GM12878 (cell line): ENCODE data around the gene NOL11. TPM values are rescaled to one million over a fixed set of nuclear protein-coding genes. Genes with fewer than 3 reads are reported as not detected.

ENCODE experiments used
- ATAC-seq: fragments of 200-7000 bp; cut with Tn5 transposase; 3 replicates; pipeline ENCODE4 v1.9.1; 2020; ENCODE audit warnings: mild to moderate bottlenecking, moderate library complexity
- BruUV-seq: library from RNA; stranded (reverse); fragments of 400-500 nt; replicated peaks from 2 replicates; lab custom pipeline; 2021; lab: Mats Ljungman, UMichigan
- CTCF ChIA-PET: fragments of 300-600 bp; sonication (Branson Sonifier 250); formaldehyde crosslinking; extraction: SDS; loops from one replicate; lab custom pipeline; 2021; ENCODE audit warnings: inconsistent platforms; lab: Yijun Ruan, JAX
- POLR2A ChIA-PET: fragments of 350-600 bp; formaldehyde crosslinking; extraction: SDS; loops from one replicate; lab custom pipeline; 2021; ENCODE audit warnings: inconsistent platforms; lab: Charles Lee
- RAD21 ChIA-PET: fragments of 300-600 bp; sonication (Branson Sonifier 250); formaldehyde crosslinking; loops from one replicate; lab custom pipeline; 2023; ENCODE audit warnings: antibody characterized with exemption; ENCODE audit not compliant: unreplicated experiment; lab: Charles Lee
- SMC1A ChIA-PET: fragments of 300-600 bp; sonication (Branson Sonifier 250); formaldehyde crosslinking; loops from one replicate; lab custom pipeline; 2023; ENCODE audit not compliant: unreplicated experiment, uncharacterized antibody; lab: Charles Lee
- DNase-seq: peaks from one replicate; pipeline ENCODE4 v3.0.0-alpha.2; 2011; ENCODE audit warnings: low read depth, low spot score
- FAIRE-seq: peaks from 3 replicates; lab custom pipeline; 2011; peaks lifted over from hg19 to GRCh38; lab: Jason Lieb, UNC
- H2AFZ ChIP-seq: 2 replicates; pipeline ENCODE4 v1.6.0; 2011; ENCODE audit warnings: low read depth, low read length, control low read depth; ENCODE audit not compliant: control insufficient read depth
- H3K27ac ChIP-seq: 2 replicates; pipeline ENCODE4 v1.5.1; 2011; ENCODE audit warnings: control low read depth; ENCODE audit not compliant: control insufficient read depth, insufficient read depth
- H3K27me3 ChIP-seq, 2 experiments: replicated peaks in 1 of 2; 2 replicates each; pipeline versions ENCODE4 v1.6.0 to v1.6.1; 2011; ENCODE audit warnings: low read length in 1 of 2; ENCODE audit not compliant: control insufficient read depth in 2 of 2, insufficient read depth in 2 of 2
- H3K36me3 ChIP-seq, 2 experiments: 2 replicates each; pipeline ENCODE4 v1.5.1; 2011; ENCODE audit warnings: low read length in 1 of 2; ENCODE audit not compliant: control insufficient read depth in 2 of 2, insufficient read depth in 2 of 2
- H3K4me1 ChIP-seq: 2 replicates; pipeline ENCODE4 v1.6.1; 2011; ENCODE audit warnings: mild to moderate bottlenecking, low read length, moderate library complexity, mixed read lengths; ENCODE audit not compliant: control insufficient read depth, insufficient read depth
- H3K4me2 ChIP-seq: 2 replicates; pipeline ENCODE4 v1.6.0; 2011; ENCODE audit warnings: control low read depth; ENCODE audit not compliant: control insufficient read depth, insufficient read depth
- H3K4me3 ChIP-seq: fragments of 200-600 bp; sonication (generic); 2 replicates; pipeline ENCODE4 v1.5.1; 2016
- H3K79me2 ChIP-seq: 2 replicates; pipeline ENCODE4 v1.6.0; 2011; ENCODE audit warnings: low read length; ENCODE audit not compliant: control insufficient read depth, insufficient read depth
- H3K9ac ChIP-seq: 2 replicates; pipeline ENCODE4 v1.8.0; 2011; ENCODE audit warnings: low read length, control low read depth, mixed read lengths; ENCODE audit not compliant: control insufficient read depth, insufficient read depth
- H3K9me3 ChIP-seq: replicated peaks from 3 replicates; pipeline ENCODE4 v1.5.1; 2011; ENCODE audit warnings: mild to moderate bottlenecking, low read length; ENCODE audit not compliant: control insufficient read depth, insufficient read depth
- H4K20me1 ChIP-seq: 2 replicates; pipeline ENCODE4 v1.6.0; 2011; ENCODE audit not compliant: control insufficient read depth, insufficient read depth
- CHD4 ChIP-seq: fragments of 200-600 bp; sonication (generic); IDR thresholded peaks from 2 replicates; pipeline ENCODE4 v1.6.1; 2016; ENCODE audit warnings: mild to moderate bottlenecking
- MYB ChIP-seq: fragments of 150-350 bp; IDR thresholded peaks from 2 replicates; pipeline ENCODE4 v1.6.1; 2014; ENCODE audit warnings: mild to moderate bottlenecking, low read depth, low read length, borderline replicate concordance
- POLR2AphosphoS2 ChIP-seq: IDR thresholded peaks from 2 replicates; pipeline ENCODE4 v1.6.1; 2011; ENCODE audit warnings: low read depth, mild to moderate bottlenecking, low read length, improper control_type of control experiment, moderate library complexity
- REST ChIP-seq: IDR thresholded peaks from 2 replicates; pipeline ENCODE4 v1.6.1; 2012; ENCODE audit warnings: mild to moderate bottlenecking, low read depth, low read length
- WGBS: methylation state at CpG from one replicate; pipeline ENCODE4 v1.1.6; 2016; ENCODE audit warnings: low lambda C conversion rate; ENCODE audit not compliant: insufficient replicate concordance, insufficient coverage; ENCODE audit errors: missing lambda C conversion rate; 5-methylcytosine and 5-hydroxymethylcytosine counted together
- in situ Hi-C: fragments of 300-500 bp; cut with MboI; formaldehyde crosslinking; loops from 9 replicates; pipeline ENCODE4 v1.14.3; 2018; ENCODE audit warnings: mixed read lengths
- intact Hi-C: fragments of 100-400 bp; cut with micrococcal nuclease; formaldehyde crosslinking; loops from one replicate; pipeline ENCODE4 v1.14.2; 2022; ENCODE audit not compliant: unreplicated experiment
- polyA plus RNA-seq, 11 experiments: library from polyadenylated mRNA; depleted of rRNA in 4 of 11; unstranded in 6 of 11; stranded (reverse) in 5 of 11; fragments of >200 nt; fragmentation: Nextera tagmentation in 4 of 11; fragmentation: Illumina TruSeq in 1 of 11; extraction: Ambion mirVana in 4 of 11; extraction: Trizol in 1 of 11; gene quantifications; 1 replicate in 1 of 11; 2 replicates in 10 of 11; pipeline versions ENCODE4 v1.2.1 to v1.2.3, GENCODE V29; 2011 to 2016; ENCODE audit warnings: inconsistent platforms in 2 of 11, missing spikeins in 2 of 11, low read depth in 1 of 11
- total RNA-seq, 4 experiments: library from RNA; depleted of rRNA in 3 of 4; stranded (reverse); fragments of >200 nt in 3 of 4; fragmentation: Illumina TruSeq in 1 of 4; extraction: Trizol in 1 of 4; gene quantifications; 2 replicates each; pipeline versions ENCODE4 v1.2.1 to v1.2.3, GENCODE V29; 2013 to 2021

The NOL11 gene
- total and polyA plus RNA-seq, 10 of the 15 experiments (the other 5 are each of a cell fraction or from before 2014, with no cell fraction given): 54.8 to 130 (median 94.6) TPM

- Histone ChIP-seq H3K9me3 (no peaks in the 10 kb centered on the region), H3K4me2 (no peak overlapping the region), H3K9ac (no peak overlapping the region), H3K4me1 (no peaks in the 10 kb centered on the region), H4K20me1 (no peaks in the 10 kb centered on the region), H2AFZ (no peak overlapping the region), H3K27ac (no peak overlapping the region), H3K79me2 (peaks cover 3% of the 10 kb centered on the region), H3K27me3 (no peaks in the 10 kb centered on the region), H3K4me3 (no peak overlapping the region), H3K36me3 (peaks cover 10 to 47% of the 10 kb centered on the region in 2 experiments)
- intact Hi-C loops: no loop called here
- POLR2A ChIA-PET: no interaction called here
- SMC1A ChIA-PET: interaction anchor here (1.0 kb wide), 1 partner anchor 9 kb away, joined by 7 read pairs; no protein-coding TSS in a partner anchor
- 97% methylated on average over 4 of the region's 4 CpGs for WGBS
- DNase-seq (no peak), ATAC-seq (no peak), FAIRE-seq (no peak)
- in situ Hi-C loops: no loop called here
- TF ChIP-seq CHD4: no peak
- no peak for TF ChIP-seq POLR2AphosphoS2
- TF ChIP-seq REST: no peak
- no peak for TF ChIP-seq MYB
- RAD21 ChIA-PET: no interaction called here
- CTCF ChIA-PET: no interaction called here
- BruUV-seq: no TSS peak
Measured at GRCh38 chr17:67725373-67725791, 7.6 kb downstream of the NOL11 start.
